ENCODE results near the gene ZFHX3.
A peak's percentile ranks its signal among the peaks of the same experiment; 100 is the strongest.

The ZFHX3 gene

GRCh38 chr16:73068541-73069401, 20.8 kb upstream of the ZFHX3 start:
- no peak for DNase-seq

- DNase-seq: no peak
Observed at GRCh38 chr16:73067671-73068540, 20.0 kb upstream of the ZFHX3 start.

GRCh38 chr16:73066927-73067670, 19.2 kb upstream of the ZFHX3 start:
- no peak for DNase-seq

- DNase-seq: no peak
Observed at GRCh38 chr16:73066331-73066926, 18.5 kb upstream of the ZFHX3 start.

- DNase-seq: no peak
Observed at GRCh38 chr16:73065632-73066330, 17.9 kb upstream of the ZFHX3 start.

- DNase-seq: no peak
Observed at GRCh38 chr16:73064994-73065545, 17.1 kb upstream of the ZFHX3 start.

GRCh38 chr16:73064212-73064993, 16.5 kb upstream of the ZFHX3 start:
- no peak for DNase-seq

GRCh38 chr16:73063854-73064211, 15.9 kb upstream of the ZFHX3 start:
- no peak for DNase-seq

GRCh38 chr16:73062743-73063733, 15.1 kb upstream of the ZFHX3 start:
- no peak for DNase-seq

- no peak for DNase-seq
Observed at GRCh38 chr16:73062001-73062616, 14.2 kb upstream of the ZFHX3 start.

GRCh38 chr16:73060892-73061490, 13.1 kb upstream of the ZFHX3 start:
- DNase-seq: no peak

GRCh38 chr16:73059779-73060615, 12.1 kb upstream of the ZFHX3 start:
- no peak for DNase-seq

- DNase-seq: peak; percentile 23
Observed at GRCh38 chr16:73058616-73059409, 10.9 kb upstream of the ZFHX3 start.

GRCh38 chr16:73058221-73058615, 10.3 kb upstream of the ZFHX3 start:
- no peak for DNase-seq

GRCh38 chr16:73057291-73058210, 9.6 kb upstream of the ZFHX3 start:
- no peak for DNase-seq

GRCh38 chr16:73056921-73057290, 9.0 kb upstream of the ZFHX3 start:
- no peak for DNase-seq

Data from DMS 273 treated with DMSO at 0.1 percent for 48 hours (cell line).